ENCODE results near the gene ROBO2. TPM values are rescaled to one million over a fixed set of nuclear protein-coding genes. Genes with fewer than 3 reads are reported as not detected.

ROBO2 gene
- total and polyA plus RNA-seq, 8 donors = 0.65 to 4.3 (median 1.6) TPM

DNA sequence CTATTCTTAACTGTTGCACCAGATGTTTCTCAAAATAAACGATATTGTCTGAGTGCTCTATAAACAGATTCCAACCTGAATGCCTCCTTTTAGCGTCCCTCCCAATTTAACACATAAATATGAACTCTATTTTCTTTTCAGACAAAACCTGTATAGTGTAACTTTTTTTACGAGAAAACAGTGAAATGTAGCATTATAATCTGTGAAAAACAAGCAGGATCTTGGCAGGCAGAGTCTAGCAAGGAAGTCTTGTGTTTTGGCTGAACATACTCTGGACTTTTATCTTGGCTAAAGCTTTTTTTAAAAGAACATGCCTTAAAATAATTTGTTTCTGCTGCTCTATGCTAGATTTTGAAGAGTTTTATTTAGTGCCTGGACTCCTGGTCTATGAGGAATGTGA, 150.5 kb downstream of the ROBO2 start:
- no peak for FAIRE-seq
- Histone ChIP-seq H3K9me3 (no peaks in the 10 kb centered on the region), H3K4me1 (no peaks in the 10 kb centered on the region), H3K27ac (no peak overlapping the region), H3K36me3 (no peaks in the 10 kb centered on the region), H3K27me3 (no peaks in the 10 kb centered on the region), H3K4me3 (no peak overlapping the region)
- no peak for TF ChIP-seq CTCF (IDR thresholded peaks at IDR 0.05)
- ATAC-seq = peak in 2 of 4 donors; percentile 22 to 24
- no peak for DNase-seq
- intact Hi-C loops (cut with DNase I) = no loop called here
- 10 to 17% methylated on average over 3 of the region's 3 CpGs for WGBS, 2 donors

- Histone ChIP-seq H3K27me3 (no peaks in the 10 kb centered on the region), H3K9me3 (no peaks in the 10 kb centered on the region), H3K36me3 (no peaks in the 10 kb centered on the region), H3K4me3 (no peak overlapping the region), H3K4me1 (no peaks in the 10 kb centered on the region), H3K27ac (no peak overlapping the region)
- FAIRE-seq (no peak), ATAC-seq (no peak), DNase-seq (no peak)
- no peak for TF ChIP-seq CTCF (IDR thresholded peaks at IDR 0.05)
- intact Hi-C loops (cut with DNase I) = no loop called here
- 73 to 76% methylated on average over 4 of the region's 4 CpGs for WGBS, 2 donors
Observed at GRCh38 chr3:77191014-77191413, 151.1 kb downstream of the ROBO2 start.

DNA sequence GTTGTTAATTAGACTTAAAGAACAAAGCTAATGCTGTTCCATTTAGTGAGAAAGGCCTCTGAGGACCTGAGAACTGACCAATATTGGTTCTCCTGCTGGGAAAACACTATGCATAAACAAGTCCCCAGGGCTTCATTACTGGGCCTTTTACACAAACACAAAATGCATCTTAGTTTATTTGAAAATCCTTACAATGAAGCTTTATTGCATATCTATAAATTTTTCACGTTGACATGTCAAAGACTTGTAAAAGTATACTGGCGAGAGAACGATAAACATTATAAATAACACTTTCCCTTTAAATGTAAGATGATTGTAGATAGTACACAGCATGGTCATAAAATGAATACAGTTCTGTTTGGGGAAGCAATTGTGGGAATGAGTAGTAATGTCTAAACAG, 151.7 kb downstream of the ROBO2 start:
- Histone ChIP-seq H3K27me3 (no peaks in the 10 kb centered on the region), H3K4me3 (no peak overlapping the region), H3K4me1 (no peaks in the 10 kb centered on the region), H3K36me3 (no peaks in the 10 kb centered on the region), H3K9me3 (no peaks in the 10 kb centered on the region), H3K27ac (no peak overlapping the region)
- ATAC-seq (no peak), FAIRE-seq (no peak), DNase-seq (no peak)
- TF ChIP-seq CTCF (IDR thresholded peaks at IDR 0.05) = no peak
- WGBS, 2 donors = 74 to 84% methylated on average over 3 of the region's 3 CpGs
- intact Hi-C loops (cut with DNase I) = no loop called here

- Histone ChIP-seq H3K36me3 (no peaks in the 10 kb centered on the region), H3K4me1 (no peaks in the 10 kb centered on the region), H3K9me3 (no peaks in the 10 kb centered on the region), H3K27ac (no peak overlapping the region), H3K4me3 (no peak overlapping the region), H3K27me3 (no peaks in the 10 kb centered on the region)
- FAIRE-seq (no peak), ATAC-seq (no peak), DNase-seq (no peak)
- no peak for TF ChIP-seq CTCF (IDR thresholded peaks at IDR 0.05)
- intact Hi-C loops (cut with DNase I) = no loop called here
- 79 to 80% methylated on average over 12 of the region's 12 CpGs for WGBS, 2 donors
Observed at GRCh38 chr3:77195766-77196545, 156.1 kb downstream of the ROBO2 start.

DNA sequence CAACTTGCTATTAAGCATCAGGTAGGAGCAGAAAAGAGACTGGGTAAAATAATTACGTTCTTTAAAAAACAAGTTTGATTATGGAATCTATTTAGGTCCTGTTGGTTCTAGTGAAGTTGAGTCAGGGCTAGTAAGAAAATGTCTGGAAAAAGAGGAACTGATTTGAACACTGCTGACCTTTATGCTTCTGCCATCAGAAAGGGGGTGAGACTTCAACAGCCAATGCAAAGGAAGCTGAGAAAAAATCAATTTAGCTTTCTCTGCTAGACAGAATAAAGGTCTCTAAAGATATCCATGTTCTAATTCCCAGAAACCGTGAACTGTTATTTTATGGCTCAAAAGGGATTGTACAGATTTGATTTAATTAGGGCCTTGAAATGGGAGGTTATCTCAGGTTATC, 157.5 kb downstream of the ROBO2 start:
- no peaks in the 10 kb centered on the region for H3K9me3 ChIP-seq
- no peak overlapping the region for H3K27ac ChIP-seq
- no peaks in the 10 kb centered on the region for H3K27me3 ChIP-seq
- no peak overlapping the region for H3K4me3 ChIP-seq
- ATAC-seq (no peak), DNase-seq (no peak), FAIRE-seq (no peak)
- no peaks in the 10 kb centered on the region for H3K36me3 ChIP-seq
- WGBS, 2 donors = 73 to 85% methylated on average over 2 of the region's 2 CpGs
- intact Hi-C loops (cut with DNase I) = no loop called here
- TF ChIP-seq CTCF (IDR thresholded peaks at IDR 0.05) = no peak
- no peaks in the 10 kb centered on the region for H3K4me1 ChIP-seq

Data from pancreas (tissue), 10 donors.